PC-9 (cell line): ENCODE results near the gene DPYSL3. TPM values are rescaled to one million over a fixed set of nuclear protein-coding genes. Genes with fewer than 3 reads are reported as not detected.

Source experiments
- BruUV-seq: library from RNA; stranded (reverse); fragments of 400-500 nt; replicated peaks from 2 replicates; lab custom pipeline; 2021; lab: Mats Ljungman, UMichigan
- CTCF ChIA-PET: fragments of 300-600 bp; sonication (Branson Sonifier 250); formaldehyde crosslinking; loops from one replicate; lab custom pipeline; 2022; ENCODE audit warnings: antibody characterized with exemption; lab: Charles Lee
- POLR2A ChIA-PET: fragments of 300-600 bp; sonication (Branson Sonifier 250); formaldehyde crosslinking; loops from one replicate; lab custom pipeline; 2022; ENCODE audit warnings: antibody characterized with exemption; ENCODE audit not compliant: unreplicated experiment; lab: Charles Lee
- DNase-seq, 2 experiments: peaks; one replicate each; pipeline versions ENCODE4 v3.0.0 to v3.0.0-alpha.2; 2015 to 2022; ENCODE audit warnings: mixed read lengths in 1 of 2
- H2AFZ ChIP-seq: fragments of 200-600 bp; sonication (generic); 2 replicates; pipeline ENCODE4 v1.8.1; 2017; ENCODE audit warnings: antibody characterized with exemption
- H3F3A ChIP-seq: fragments of 200-600 bp; sonication (generic); 2 replicates; pipeline ENCODE4 v1.8.1; 2017; ENCODE audit warnings: antibody characterized with exemption, mild to moderate bottlenecking, low read depth; ENCODE audit not compliant: insufficient read depth
- H3K27ac ChIP-seq: fragments of 200-600 bp; sonication (generic); 2 replicates; pipeline ENCODE4 v1.6.1; 2016; ENCODE audit warnings: mixed run types
- H3K27me3 ChIP-seq: fragments of 200-600 bp; sonication (generic); 2 replicates; pipeline ENCODE4 v1.6.1; 2016; ENCODE audit warnings: low read depth, mixed run types; ENCODE audit not compliant: insufficient read depth
- H3K36me3 ChIP-seq: fragments of 200-600 bp; sonication (generic); 2 replicates; pipeline ENCODE4 v1.6.1; 2016; ENCODE audit warnings: low read depth, mixed run types
- H3K4me1 ChIP-seq: fragments of 200-600 bp; sonication (generic); replicated peaks from 2 replicates; pipeline ENCODE4 v1.6.1; 2016; ENCODE audit warnings: mixed run types; ENCODE audit not compliant: insufficient read depth
- H3K4me2 ChIP-seq: fragments of 200-600 bp; sonication (generic); 2 replicates; pipeline ENCODE4 v1.6.1; 2017; ENCODE audit warnings: mixed run types
- H3K4me3 ChIP-seq: fragments of 200-600 bp; sonication (generic); 2 replicates; pipeline ENCODE4 v1.6.1; 2016; ENCODE audit warnings: mixed run types
- H3K79me2 ChIP-seq: fragments of 200-600 bp; sonication (generic); 2 replicates; pipeline ENCODE4 v1.6.1; 2017; ENCODE audit warnings: low read depth, mixed run types
- H3K9me2 ChIP-seq: fragments of 200-600 bp; sonication (generic); 2 replicates; pipeline ENCODE4 v1.8.1; 2017; ENCODE audit warnings: mild to moderate bottlenecking; ENCODE audit not compliant: insufficient read depth
- H3K9me3 ChIP-seq: fragments of 200-600 bp; sonication (generic); 2 replicates; pipeline ENCODE4 v1.8.1; 2016; ENCODE audit warnings: low read depth; ENCODE audit not compliant: insufficient read depth
- H4K20me1 ChIP-seq: fragments of 200-600 bp; sonication (generic); 2 replicates; pipeline ENCODE4 v1.8.1; 2017; ENCODE audit not compliant: insufficient read depth
- EZH2 ChIP-seq: fragments of 200-600 bp; sonication (generic); IDR thresholded peaks from 2 replicates; pipeline ENCODE4 v1.8.0; 2017; ENCODE audit warnings: antibody characterized with exemption, low read depth
- intact Hi-C: fragments of 100-400 bp; cut with micrococcal nuclease; formaldehyde crosslinking; loops from one replicate; pipeline ENCODE4 v1.10.0; 2022; ENCODE audit not compliant: unreplicated experiment
- total RNA-seq: library from RNA; stranded (reverse); gene quantifications from 2 replicates; pipeline ENCODE4 v1.2.3, GENCODE V29; 2021
- TF ChIP-seq, protein P1 (sequence below): fragments of 200-600 bp; sonication (generic); conservative IDR thresholded peaks from 2 replicates; pipeline ENCODE4 v1.6.1; 2017; ENCODE audit warnings: mixed run types, antibody characterized with exemption, mild to moderate bottlenecking, moderate library complexity

The DPYSL3 gene
- total RNA-seq, 1 experiment from 2014 or later = 1.3 TPM

DNA sequence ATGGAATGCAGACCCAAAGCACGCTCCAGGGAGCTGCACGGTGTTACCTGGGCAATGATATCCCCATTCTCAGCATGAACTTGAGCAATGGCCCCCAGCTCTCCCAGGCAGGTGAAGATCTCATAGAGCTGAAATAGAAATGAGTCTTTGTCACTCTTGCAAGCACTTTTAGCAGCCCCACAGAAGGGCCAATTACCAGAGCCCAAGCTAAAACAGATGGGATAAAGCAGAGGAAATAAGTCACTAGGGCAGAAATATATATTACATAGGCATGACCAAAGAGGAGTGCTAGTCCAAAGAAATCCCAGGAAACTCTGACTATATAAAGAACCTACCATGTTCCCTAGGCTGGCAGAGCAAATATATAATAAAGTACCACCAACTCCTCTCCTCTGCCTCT is 97.3 kb downstream of the DPYSL3 start:
- no peak overlapping the region for H3K27ac ChIP-seq
- intact Hi-C loops = no loop called here
- H3K4me3 ChIP-seq = no peak overlapping the region
- POLR2A ChIA-PET = no interaction called here
- H3K79me2 ChIP-seq = no peaks in the 10 kb centered on the region
- TF ChIP-seq, protein P1, sequence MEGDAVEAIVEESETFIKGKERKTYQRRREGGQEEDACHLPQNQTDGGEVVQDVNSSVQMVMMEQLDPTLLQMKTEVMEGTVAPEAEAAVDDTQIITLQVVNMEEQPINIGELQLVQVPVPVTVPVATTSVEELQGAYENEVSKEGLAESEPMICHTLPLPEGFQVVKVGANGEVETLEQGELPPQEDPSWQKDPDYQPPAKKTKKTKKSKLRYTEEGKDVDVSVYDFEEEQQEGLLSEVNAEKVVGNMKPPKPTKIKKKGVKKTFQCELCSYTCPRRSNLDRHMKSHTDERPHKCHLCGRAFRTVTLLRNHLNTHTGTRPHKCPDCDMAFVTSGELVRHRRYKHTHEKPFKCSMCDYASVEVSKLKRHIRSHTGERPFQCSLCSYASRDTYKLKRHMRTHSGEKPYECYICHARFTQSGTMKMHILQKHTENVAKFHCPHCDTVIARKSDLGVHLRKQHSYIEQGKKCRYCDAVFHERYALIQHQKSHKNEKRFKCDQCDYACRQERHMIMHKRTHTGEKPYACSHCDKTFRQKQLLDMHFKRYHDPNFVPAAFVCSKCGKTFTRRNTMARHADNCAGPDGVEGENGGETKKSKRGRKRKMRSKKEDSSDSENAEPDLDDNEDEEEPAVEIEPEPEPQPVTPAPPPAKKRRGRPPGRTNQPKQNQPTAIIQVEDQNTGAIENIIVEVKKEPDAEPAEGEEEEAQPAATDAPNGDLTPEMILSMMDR = no peak
- TF ChIP-seq EZH2 = no peak
- H3K4me1 ChIP-seq = no peaks in the 10 kb centered on the region
- CTCF ChIA-PET = no interaction called here
- H3K36me3 ChIP-seq = no peaks in the 10 kb centered on the region
- H3K27me3 ChIP-seq = peaks cover 7% of the 10 kb centered on the region; the same call in 1 of the 2 replicates
- H3K4me2 ChIP-seq = no peak overlapping the region
- H3K9me2 ChIP-seq = no peaks in the 10 kb centered on the region
- BruUV-seq = no TSS peak
- no peaks in the 10 kb centered on the region for H3F3A ChIP-seq
- H4K20me1 ChIP-seq = no peaks in the 10 kb centered on the region; the same call in 1 of the 2 replicates
- H2AFZ ChIP-seq = no peak overlapping the region
- H3K9me3 ChIP-seq = no peaks in the 10 kb centered on the region
- DNase-seq = no peak

DNA sequence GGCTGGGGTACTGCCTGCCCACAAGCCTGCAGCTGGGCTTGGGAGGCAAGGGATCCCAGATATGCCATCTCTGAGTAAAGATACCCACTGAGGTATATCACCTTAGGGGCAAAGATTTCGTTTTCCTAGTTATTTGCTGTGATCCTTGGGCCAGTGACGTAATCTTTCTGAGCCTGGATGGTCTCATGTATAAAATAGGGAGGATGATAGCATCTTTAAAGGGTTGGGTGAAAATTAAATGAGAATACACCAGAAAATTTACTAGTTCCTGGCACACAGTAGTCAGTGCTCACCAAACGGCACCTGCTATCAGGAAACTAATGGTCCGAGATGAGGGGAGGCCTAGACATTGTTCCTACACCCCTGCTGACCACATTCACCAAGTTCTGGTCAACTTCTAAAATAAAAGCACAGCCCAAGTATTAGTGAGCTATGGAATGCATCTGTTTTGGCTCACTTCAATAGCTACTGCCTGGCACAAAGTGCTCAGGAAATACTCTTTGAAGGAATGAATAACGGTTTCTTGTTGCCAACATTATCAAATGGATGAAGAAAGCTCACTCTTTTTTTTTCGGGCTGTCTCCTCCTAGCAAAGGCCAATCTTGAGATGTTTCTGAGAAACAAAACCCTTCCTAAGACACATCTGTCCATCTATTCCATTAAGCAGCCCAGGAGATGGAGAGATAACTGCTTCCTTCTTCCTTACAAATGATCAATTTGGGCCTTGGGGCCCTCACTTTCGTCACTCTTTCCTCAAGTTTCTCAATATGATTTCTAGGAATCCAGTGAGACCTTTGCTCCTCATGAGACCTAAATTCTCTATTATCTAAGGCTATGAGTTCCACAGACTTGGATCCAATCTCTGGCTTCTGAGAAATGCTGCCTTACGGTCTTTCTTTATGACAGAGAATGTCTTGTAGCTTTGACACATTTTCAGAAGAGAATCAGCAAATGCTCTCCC is 98.2 kb downstream of the DPYSL3 start:
- Histone ChIP-seq H3K9me2 (no peaks in the 10 kb centered on the region), H3K9me3 (no peaks in the 10 kb centered on the region), H3K79me2 (no peaks in the 10 kb centered on the region), H2AFZ (no peak overlapping the region), H3K4me1 (no peaks in the 10 kb centered on the region), H3K36me3 (no peaks in the 10 kb centered on the region), H3F3A (no peaks in the 10 kb centered on the region), H3K27me3 (peaks cover 7% of the 10 kb centered on the region; the same call in 1 of the 2 replicates), H3K4me3 (no peak overlapping the region), H3K4me2 (no peak overlapping the region), H3K27ac (no peak overlapping the region), H4K20me1 (no peaks in the 10 kb centered on the region; the same call in 1 of the 2 replicates)
- no peak for TF ChIP-seq EZH2
- TF ChIP-seq, protein P1 = no peak
- POLR2A ChIA-PET = no interaction called here
- intact Hi-C loops = no loop called here
- CTCF ChIA-PET = no interaction called here
- DNase-seq = no peak
- no TSS peak for BruUV-seq

DNA sequence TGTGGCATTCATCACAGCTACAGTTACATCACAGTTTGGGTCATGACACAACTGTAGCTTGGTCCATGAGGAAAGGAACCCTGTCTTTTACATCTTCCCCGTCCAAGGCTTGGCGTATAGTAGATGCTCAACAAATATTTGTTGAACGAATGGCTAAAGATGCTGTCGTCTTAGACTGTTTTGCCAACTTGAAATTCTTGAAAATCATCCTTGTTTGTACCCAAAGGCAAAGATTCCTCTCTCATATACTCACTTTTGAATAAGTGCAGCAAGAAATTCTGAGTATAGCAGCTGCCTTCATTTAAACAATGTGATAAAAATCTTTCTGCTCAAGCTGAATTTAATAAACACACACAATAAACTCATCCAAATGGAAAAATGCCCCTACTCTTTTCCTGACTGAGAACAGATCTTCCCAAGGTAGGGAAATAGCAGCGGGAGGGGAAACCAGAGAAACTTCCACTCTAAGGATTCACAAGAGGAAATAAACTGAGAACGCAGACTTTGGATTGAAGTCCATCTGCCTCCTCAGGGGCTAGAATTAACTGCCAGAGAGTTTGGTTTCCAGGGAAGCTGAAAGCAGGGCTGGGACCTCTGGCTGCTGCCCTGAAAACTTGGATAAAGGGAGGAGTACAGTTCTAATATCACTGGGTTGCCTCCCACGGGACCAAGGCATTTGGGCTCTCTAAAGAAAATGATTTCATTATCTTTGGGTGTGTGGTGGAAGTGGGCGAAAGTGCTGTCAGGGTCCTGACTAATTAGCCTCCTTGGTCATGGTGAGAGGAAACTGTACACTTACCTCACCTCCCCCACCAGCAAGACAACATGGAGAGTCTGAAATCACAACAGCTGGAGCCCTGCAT is 99.1 kb downstream of the DPYSL3 start:
- CTCF ChIA-PET = no interaction called here
- no peak overlapping the region for H3K4me3 ChIP-seq
- intact Hi-C loops = no loop called here
- no TSS peak for BruUV-seq
- no peaks in the 10 kb centered on the region for H3K9me3 ChIP-seq
- TF ChIP-seq, protein P1 = no peak
- no peak for TF ChIP-seq EZH2
- peaks cover 7% of the 10 kb centered on the region; the same call in 1 of the 2 replicates for H3K27me3 ChIP-seq
- H3K9me2 ChIP-seq = no peaks in the 10 kb centered on the region
- no peaks in the 10 kb centered on the region for H3F3A ChIP-seq
- no peak for DNase-seq
- POLR2A ChIA-PET = no interaction called here
- H3K27ac ChIP-seq = no peak overlapping the region
- H4K20me1 ChIP-seq = no peaks in the 10 kb centered on the region; the same call in 1 of the 2 replicates
- no peaks in the 10 kb centered on the region for H3K4me1 ChIP-seq
- no peaks in the 10 kb centered on the region for H3K79me2 ChIP-seq
- H3K36me3 ChIP-seq = no peaks in the 10 kb centered on the region
- H3K4me2 ChIP-seq = no peak overlapping the region
- no peak overlapping the region for H2AFZ ChIP-seq
